ENCODE measurements around the gene LYZL4.

- TF ChIP-seq CTCF (IDR thresholded peaks at IDR 0.05): no peak
- no peak for TF ChIP-seq POLR2AphosphoS5 (IDR thresholded peaks at IDR 0.05)
- TF ChIP-seq POLR2A (IDR thresholded peaks at IDR 0.05): no peak
Observed at GRCh38 chr3:42351207-42351606, 59.2 kb downstream of the LYZL4 start.

Data from breast epithelium (tissue), 3 donors.